Keratinocyte (primary cell): ENCODE data around the gene CHD9NB. TPM values are rescaled to one million over a fixed set of nuclear protein-coding genes. Genes with fewer than 3 reads are reported as not detected.
A peak's percentile ranks its signal among the peaks of the same experiment; 100 is the strongest.

Experiments used
- DNase-seq: peaks from one replicate; pipeline ENCODE4 v3.0.0-alpha.2; 2011; ENCODE audit warnings: low read depth, missing footprints, low spot score
- FAIRE-seq: peaks from 2 replicates; lab custom pipeline; 2011; peaks lifted over from hg19 to GRCh38; lab: Jason Lieb, UNC
- H2AFZ ChIP-seq: 2 replicates; pipeline ENCODE4 v1.6.0; 2012; ENCODE audit warnings: low read length, control low read depth, inconsistent platforms; ENCODE audit not compliant: control insufficient read depth
- H3K27ac ChIP-seq: 2 replicates; pipeline ENCODE4 v1.5.1; 2011; ENCODE audit warnings: low read length; ENCODE audit not compliant: control insufficient read depth, insufficient read depth
- H3K27me3 ChIP-seq: 3 replicates; pipeline ENCODE4 v1.6.0; 2011; ENCODE audit warnings: low read length; ENCODE audit not compliant: control insufficient read depth, insufficient read depth; ENCODE audit errors: extremely low read depth
- H3K36me3 ChIP-seq, 2 experiments: 2 replicates in 1 of 2; 3 replicates in 1 of 2; pipeline ENCODE4 v1.5.1; 2011; ENCODE audit warnings: low read length in 2 of 2, mild to moderate bottlenecking in 1 of 2; ENCODE audit not compliant: control insufficient read depth in 2 of 2, insufficient read depth in 2 of 2; ENCODE audit errors: extremely low read depth in 1 of 2
- H3K4me1 ChIP-seq: 3 replicates; pipeline ENCODE4 v1.5.1; 2011; ENCODE audit warnings: low read length; ENCODE audit not compliant: control insufficient read depth, insufficient read depth; ENCODE audit errors: extremely low read depth
- H3K4me2 ChIP-seq: 3 replicates; pipeline ENCODE4 v1.6.0; 2011; ENCODE audit warnings: low read depth, low read length; ENCODE audit not compliant: control insufficient read depth, insufficient read depth; ENCODE audit errors: extremely low read depth
- H3K4me3 ChIP-seq, 3 experiments: fragments of 200-600 bp in 1 of 3; sonication (generic) in 1 of 3; 2 replicates in 2 of 3; 3 replicates in 1 of 3; pipeline ENCODE4 v1.5.1; 2011 to 2016; ENCODE audit warnings: low read length in 3 of 3, mild to moderate bottlenecking in 3 of 3, control low read depth in 2 of 3, inconsistent platforms in 1 of 3, low read depth in 1 of 3, mixed read lengths in 1 of 3, mixed run types in 1 of 3, moderate library complexity in 1 of 3; ENCODE audit not compliant: control insufficient read depth in 2 of 3, insufficient read depth in 2 of 3; ENCODE audit errors: extremely low read depth in 1 of 3
- H3K79me2 ChIP-seq: 2 replicates; pipeline ENCODE4 v1.6.0; 2012; ENCODE audit warnings: low read length; ENCODE audit not compliant: control insufficient read depth, insufficient read depth
- H3K9ac ChIP-seq: 3 replicates; pipeline ENCODE4 v1.6.0; 2011; ENCODE audit warnings: low read length; ENCODE audit not compliant: control insufficient read depth, insufficient read depth; ENCODE audit errors: extremely low read depth
- H3K9me1 ChIP-seq: 3 replicates; pipeline ENCODE4 v1.6.0; 2011; ENCODE audit warnings: low read length; ENCODE audit not compliant: control insufficient read depth, insufficient read depth; ENCODE audit errors: extremely low read depth
- H3K9me3 ChIP-seq: 2 replicates; pipeline ENCODE4 v1.5.1; 2012; ENCODE audit warnings: low read depth, low read length; ENCODE audit not compliant: control insufficient read depth
- H4K20me1 ChIP-seq: 3 replicates; pipeline ENCODE4 v1.6.0; 2011; ENCODE audit warnings: low read length; ENCODE audit not compliant: control insufficient read depth, insufficient read depth; ENCODE audit errors: extremely low read depth
- EZH2 ChIP-seq: IDR thresholded peaks from one replicate; pipeline ENCODE4 v1.6.1; 2012; ENCODE audit warnings: inconsistent platforms, mild to moderate bottlenecking, low read length, moderate library complexity
- dilution Hi-C: fragments of 300-500 bp; cut with MboI; formaldehyde crosslinking; loops from one replicate; pipeline ENCODE4 v1.7.0; 2020; ENCODE audit warnings: low sequenced_read_pairs; ENCODE audit not compliant: extremely low pct_ligation_motif_present
- polyA plus RNA-seq, 5 experiments: library from polyadenylated mRNA; depleted of rRNA in 3 of 5; stranded (reverse) in 3 of 5; stranded (forward) in 1 of 5; unstranded in 1 of 5; fragments of >200 nt; gene quantifications; 1 replicate in 1 of 5; 2 replicates in 3 of 5; 3 replicates in 1 of 5; pipeline versions ENCODE4 v1.2.1 to v1.2.3, GENCODE V29; 2011 to 2012; ENCODE audit warnings: missing spikeins in 2 of 5, low read depth in 1 of 5, low replicate concordance in 1 of 5
- TF ChIP-seq, protein P1 (sequence below), 3 experiments: IDR thresholded peaks in 1 of 3; conservative IDR thresholded peaks in 1 of 3; optimal IDR thresholded peaks in 1 of 3; 2 replicates in 2 of 3; 3 replicates in 1 of 3; pipeline versions ENCODE3 to v1.5.1; 2011; ENCODE audit warnings: low read length in 3 of 3, mild to moderate bottlenecking in 3 of 3, moderate library complexity in 2 of 3, control low read depth in 1 of 3, inconsistent platforms in 1 of 3; ENCODE audit not compliant: insufficient read depth in 2 of 3; ENCODE audit errors: extremely low read depth in 1 of 3

CHD9NB gene
- polyA plus RNA-seq, 1 donor (not counting 4 experiments of a cell fraction or from before 2014, with no cell fraction given): 0.64 TPM

DNA sequence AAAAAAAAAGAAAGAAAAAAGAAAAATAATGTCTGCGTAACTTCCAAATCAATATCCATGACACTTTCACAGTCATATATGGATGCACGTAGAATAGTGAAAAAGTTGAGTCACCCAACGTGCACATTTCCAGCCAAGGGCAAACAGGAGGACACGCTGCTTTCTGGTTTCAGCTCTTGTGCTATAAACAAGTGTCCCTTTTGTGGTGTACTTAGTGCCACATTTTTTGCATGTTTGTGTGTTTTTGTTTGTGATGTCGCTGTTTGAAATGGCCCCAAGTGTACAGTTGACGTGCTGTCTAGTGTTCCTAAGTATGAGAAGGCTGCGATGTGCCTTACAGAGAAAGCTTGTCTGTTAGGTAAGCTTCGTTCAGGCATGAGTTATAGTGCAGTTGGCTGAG, 5.0 kb upstream of the CHD9NB start:
- H3K27me3 ChIP-seq: no peaks in the 10 kb centered on the region
- TF ChIP-seq, protein P1, sequence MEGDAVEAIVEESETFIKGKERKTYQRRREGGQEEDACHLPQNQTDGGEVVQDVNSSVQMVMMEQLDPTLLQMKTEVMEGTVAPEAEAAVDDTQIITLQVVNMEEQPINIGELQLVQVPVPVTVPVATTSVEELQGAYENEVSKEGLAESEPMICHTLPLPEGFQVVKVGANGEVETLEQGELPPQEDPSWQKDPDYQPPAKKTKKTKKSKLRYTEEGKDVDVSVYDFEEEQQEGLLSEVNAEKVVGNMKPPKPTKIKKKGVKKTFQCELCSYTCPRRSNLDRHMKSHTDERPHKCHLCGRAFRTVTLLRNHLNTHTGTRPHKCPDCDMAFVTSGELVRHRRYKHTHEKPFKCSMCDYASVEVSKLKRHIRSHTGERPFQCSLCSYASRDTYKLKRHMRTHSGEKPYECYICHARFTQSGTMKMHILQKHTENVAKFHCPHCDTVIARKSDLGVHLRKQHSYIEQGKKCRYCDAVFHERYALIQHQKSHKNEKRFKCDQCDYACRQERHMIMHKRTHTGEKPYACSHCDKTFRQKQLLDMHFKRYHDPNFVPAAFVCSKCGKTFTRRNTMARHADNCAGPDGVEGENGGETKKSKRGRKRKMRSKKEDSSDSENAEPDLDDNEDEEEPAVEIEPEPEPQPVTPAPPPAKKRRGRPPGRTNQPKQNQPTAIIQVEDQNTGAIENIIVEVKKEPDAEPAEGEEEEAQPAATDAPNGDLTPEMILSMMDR (optimal IDR thresholded peaks at IDR 0.05 in 1 of 3, IDR thresholded peaks at IDR 0.05 in 1 of 3, conservative IDR thresholded peaks at IDR 0.05 in 1 of 3; ENCODE audit: extremely low read depth in 1 of 3, insufficient read depth in 2 of 3, low read length in 3 of 3): no peak
- no peak for TF ChIP-seq EZH2
- H3K9me3 ChIP-seq: no peaks in the 10 kb centered on the region
- no peak overlapping the region for H3K9ac ChIP-seq
- dilution Hi-C loops: no loop called here
- no peak overlapping the region for H3K4me2 ChIP-seq
- peaks cover 0 to 7% of the 10 kb centered on the region in 2 experiments for H3K36me3 ChIP-seq
- DNase-seq (no peak), FAIRE-seq (no peak)
- H3K9me1 ChIP-seq: no peaks in the 10 kb centered on the region
- peaks cover 36% of the 10 kb centered on the region for H3K4me1 ChIP-seq
- H3K27ac ChIP-seq: no peak overlapping the region
- H4K20me1 ChIP-seq: no peaks in the 10 kb centered on the region
- H3K4me3 ChIP-seq: no peak overlapping the region
- H2AFZ ChIP-seq: no peak overlapping the region
- peaks cover 59% of the 10 kb centered on the region for H3K79me2 ChIP-seq

DNA sequence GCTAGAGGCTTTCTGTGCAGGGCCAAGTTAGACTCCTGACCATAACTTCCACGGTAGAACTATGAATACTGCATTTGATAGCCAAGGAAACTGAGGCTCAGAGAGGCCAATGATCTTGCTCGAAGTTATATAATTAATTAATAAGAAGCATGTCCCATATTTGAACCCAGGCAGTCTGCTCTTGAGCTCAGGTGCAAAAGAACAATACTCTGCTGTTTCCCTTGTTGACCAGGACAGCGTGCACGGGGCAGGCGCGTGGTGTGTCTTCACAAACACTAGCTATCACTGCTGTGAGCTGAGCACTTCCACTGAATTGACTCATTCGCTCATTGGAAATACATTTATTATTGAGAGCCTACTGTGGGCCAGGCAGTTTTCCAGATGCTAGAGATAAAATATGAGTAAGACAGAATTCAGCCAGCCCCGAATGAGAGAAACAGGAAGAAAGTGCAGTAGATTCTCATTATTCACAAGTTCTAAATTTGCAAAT, 3.7 kb upstream of the CHD9NB start:
- H3K4me2 ChIP-seq: peak overlapping the region; percentile 92
- no peaks in the 10 kb centered on the region for H4K20me1 ChIP-seq
- peaks cover 52% of the 10 kb centered on the region for H3K79me2 ChIP-seq
- DNase-seq (no peak), FAIRE-seq (no peak)
- no peak overlapping the region for H3K9ac ChIP-seq
- peaks cover 37% of the 10 kb centered on the region for H3K4me1 ChIP-seq
- peaks cover 0 to 7% of the 10 kb centered on the region in 2 experiments for H3K36me3 ChIP-seq
- TF ChIP-seq, protein P1 (optimal IDR thresholded peaks at IDR 0.05 in 1 of 3, IDR thresholded peaks at IDR 0.05 in 1 of 3, conservative IDR thresholded peaks at IDR 0.05 in 1 of 3; ENCODE audit: extremely low read depth in 1 of 3, insufficient read depth in 2 of 3, low read length in 3 of 3): no peak
- no peak for TF ChIP-seq EZH2
- H3K27ac ChIP-seq: peak overlapping the region; percentile 1
- H2AFZ ChIP-seq: no peak overlapping the region
- H3K4me3 ChIP-seq: peak overlapping the region in 1 of 3 experiments; percentile 83
- H3K9me3 ChIP-seq: no peaks in the 10 kb centered on the region
- dilution Hi-C loops: no loop called here
- no peaks in the 10 kb centered on the region for H3K27me3 ChIP-seq
- no peaks in the 10 kb centered on the region for H3K9me1 ChIP-seq
